Loucy (cell line): ENCODE data around the gene ZNF687.

Experiments used
- CTCF ChIP-seq: fragments of 200-600 bp; sonication (generic); conservative IDR thresholded peaks from 2 replicates; pipeline ENCODE4 v1.5.1; 2014; ENCODE audit warnings: mild to moderate bottlenecking, antibody characterized with exemption, low read length
- EZH2phosphoT487 ChIP-seq: fragments of 200-600 bp; IDR thresholded peaks from 2 replicates; pipeline ENCODE4 v1.6.1; 2018; ENCODE audit warnings: antibody characterized with exemption, mild to moderate bottlenecking, moderate library complexity, borderline replicate concordance

GRCh38 chr1:151287767-151288500 is 5.8 kb downstream of the ZNF687 start:
- TF ChIP-seq CTCF (no peak), EZH2phosphoT487 (no peak)
